Measurements from ENCODE around the gene SERPINA12.

DNA sequence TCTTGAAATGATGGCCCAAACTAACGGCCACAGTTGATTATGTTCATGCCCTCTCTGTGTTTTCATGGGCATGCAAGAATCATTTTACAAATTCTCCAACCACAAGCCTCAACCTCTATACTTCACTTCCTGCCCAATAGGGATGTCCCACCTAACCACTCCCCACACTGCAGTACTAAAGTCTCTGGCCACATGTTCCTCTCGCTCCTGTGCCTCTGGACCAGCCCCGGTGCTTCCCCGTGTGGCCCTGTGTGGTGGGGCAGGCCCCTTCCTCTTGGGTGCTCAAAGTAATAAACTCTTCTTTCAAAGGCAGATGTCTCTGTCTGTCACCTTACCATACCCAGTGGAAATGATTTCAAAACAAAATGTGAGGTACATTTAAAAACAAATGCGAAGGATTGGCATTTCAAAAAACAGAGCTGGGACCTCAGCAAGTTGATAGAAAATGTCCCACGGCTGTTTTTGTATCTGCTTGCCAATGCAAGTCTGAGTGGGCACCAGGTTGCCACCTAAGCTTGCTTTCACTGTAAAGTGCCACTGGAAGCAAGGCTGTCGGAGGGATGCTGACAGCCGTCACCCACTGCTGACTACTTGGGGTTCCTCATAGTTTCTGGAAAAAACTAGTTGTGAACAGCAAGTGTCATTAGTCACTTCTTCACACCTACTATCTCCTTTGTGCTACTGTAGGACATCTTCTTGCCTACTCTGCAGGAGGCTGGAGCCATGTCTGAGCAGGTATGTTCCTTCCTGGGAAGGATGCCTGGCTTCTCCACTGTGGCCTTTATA is 48.4 kb downstream of the SERPINA12 start:
- TF ChIP-seq, protein P1, sequence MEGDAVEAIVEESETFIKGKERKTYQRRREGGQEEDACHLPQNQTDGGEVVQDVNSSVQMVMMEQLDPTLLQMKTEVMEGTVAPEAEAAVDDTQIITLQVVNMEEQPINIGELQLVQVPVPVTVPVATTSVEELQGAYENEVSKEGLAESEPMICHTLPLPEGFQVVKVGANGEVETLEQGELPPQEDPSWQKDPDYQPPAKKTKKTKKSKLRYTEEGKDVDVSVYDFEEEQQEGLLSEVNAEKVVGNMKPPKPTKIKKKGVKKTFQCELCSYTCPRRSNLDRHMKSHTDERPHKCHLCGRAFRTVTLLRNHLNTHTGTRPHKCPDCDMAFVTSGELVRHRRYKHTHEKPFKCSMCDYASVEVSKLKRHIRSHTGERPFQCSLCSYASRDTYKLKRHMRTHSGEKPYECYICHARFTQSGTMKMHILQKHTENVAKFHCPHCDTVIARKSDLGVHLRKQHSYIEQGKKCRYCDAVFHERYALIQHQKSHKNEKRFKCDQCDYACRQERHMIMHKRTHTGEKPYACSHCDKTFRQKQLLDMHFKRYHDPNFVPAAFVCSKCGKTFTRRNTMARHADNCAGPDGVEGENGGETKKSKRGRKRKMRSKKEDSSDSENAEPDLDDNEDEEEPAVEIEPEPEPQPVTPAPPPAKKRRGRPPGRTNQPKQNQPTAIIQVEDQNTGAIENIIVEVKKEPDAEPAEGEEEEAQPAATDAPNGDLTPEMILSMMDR (optimal IDR thresholded peaks at IDR 0.05 in 1 of 3, IDR thresholded peaks at IDR 0.05 in 1 of 3, conservative IDR thresholded peaks at IDR 0.05 in 1 of 3; ENCODE audit: extremely low read depth in 1 of 3, insufficient read depth in 2 of 3, low read length in 3 of 3) = no peak
- TF ChIP-seq EZH2 (IDR thresholded peaks at IDR 0.05; ENCODE audit: low read length) = no peak

Measured in keratinocyte (primary cell).